ENCODE measurements around the gene ASTN1. TPM values are rescaled to one million over a fixed set of nuclear protein-coding genes. Genes with fewer than 3 reads are reported as not detected.

Gene ASTN1
- total and polyA plus RNA-seq, 2 of the 4 experiments (the other 2 are of a cell fraction), result under 0.01 to 0.07 TPM

DNA sequence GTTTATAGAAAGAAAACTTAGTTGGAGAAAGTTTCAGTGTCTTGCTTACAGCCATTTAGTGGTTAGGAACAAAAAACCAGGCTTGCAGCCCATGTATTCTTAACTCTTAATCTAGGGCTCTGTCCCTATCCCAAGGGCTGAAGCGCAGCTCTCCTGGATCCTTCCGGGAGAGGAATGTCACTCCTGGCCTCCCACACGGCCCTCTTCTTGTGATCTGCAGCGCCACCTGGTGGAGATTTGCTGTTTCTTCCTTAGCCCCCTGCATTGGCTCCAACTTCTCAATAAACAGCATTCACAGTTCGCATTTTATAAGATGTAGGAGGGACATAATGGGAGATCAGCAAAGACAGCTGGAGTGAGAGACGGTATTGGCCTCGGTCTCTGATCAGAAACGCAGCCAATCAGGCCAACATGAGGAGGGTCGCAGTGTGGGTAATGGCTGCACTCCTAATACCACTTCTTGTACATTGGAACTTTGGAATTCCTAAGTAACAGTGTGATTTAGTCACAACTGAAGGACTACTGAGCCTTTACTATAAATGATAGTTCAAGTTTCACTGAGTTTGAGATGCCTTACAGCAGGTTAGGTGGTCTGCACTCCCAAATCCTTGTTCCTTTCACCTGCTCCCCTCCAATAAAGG, 283.4 kb downstream of the ASTN1 start:
- BruUV-seq (replicated peaks), result no TSS peak
- no peak overlapping the region for H3K14ac ChIP-seq (replicated peaks; ENCODE audit: low read depth, low read length)
- no peak overlapping the region for H2AK9ac ChIP-seq (replicated peaks; ENCODE audit: low read depth, low read length, poor library complexity)
- no peaks in the 10 kb centered on the region for H3K4me1 ChIP-seq (ENCODE audit: control insufficient read depth, insufficient read depth, low read length)
- H2AK5ac ChIP-seq (ENCODE audit: low read depth, low read length), result no peak overlapping the region
- H3K79me1 ChIP-seq (ENCODE audit: low read depth in 1 of 2, low read length in 2 of 2), result no peaks in the 10 kb centered on the region
- no peak overlapping the region for H2AFZ ChIP-seq (replicated peaks; ENCODE audit: low read length, poor library complexity)
- H3K23ac ChIP-seq (ENCODE audit: low read depth, low read length), result no peak overlapping the region
- no peak overlapping the region for H3K9ac ChIP-seq (ENCODE audit: low read depth, low read length)
- ChIA-PET CTCF (interaction anchor here (0.7 to 0.9 kb wide), 3 partner anchors 22 to 1732 kb away, joined by 3 read pairs; no protein-coding TSS in a partner anchor), POLR2A (ENCODE audit: unreplicated experiment) (no interaction called here)
- no peak overlapping the region for H4K8ac ChIP-seq (ENCODE audit: low read depth in 2 of 2, low read length in 2 of 2)
- H3K9me3 ChIP-seq (ENCODE audit: control insufficient read depth, insufficient read depth, low read length), result no peaks in the 10 kb centered on the region
- no peaks in the 10 kb centered on the region for H3K27me3 ChIP-seq (ENCODE audit: control insufficient read depth, insufficient read depth, low read length)
- WGBS, 2 experiments (ENCODE audit: extremely low coverage in 2 of 2, insufficient read length in 1 of 2), result no CpG with 5 or more reads among the region's 9 CpGs
- no peak overlapping the region for H3K4ac ChIP-seq (ENCODE audit: low read depth, low read length)
- no peak overlapping the region for H3K18ac ChIP-seq (ENCODE audit: low read depth, low read length)
- in situ Hi-C loops (cut with MboI; ENCODE audit: low sequenced_read_pairs) (loop anchor here (5.0 to 10.0 kb wide), 2 partner anchors 324 to 506 kb away; no protein-coding TSS in a partner anchor), intact Hi-C loops (cut with micrococcal nuclease) (loop anchor here (1.0 kb wide), 4 partner anchors 321 to 1852 kb away; no protein-coding TSS in a partner anchor), dilution Hi-C loops (cut with HindIII; ENCODE audit: low sequenced_read_pairs, unreplicated experiment) (no loop called here)
- H3K36me3 ChIP-seq (ENCODE audit: control insufficient read depth, insufficient read depth, low read length), result no peaks in the 10 kb centered on the region
- H3K4me3 ChIP-seq (ENCODE audit: insufficient read depth, low read depth, low read length), result no peak overlapping the region
- H2BK15ac ChIP-seq (ENCODE audit: low read depth, low read length), result no peak overlapping the region
- peak; percentile 62 for DNase-seq
- H2BK5ac ChIP-seq (ENCODE audit: low read depth, low read length, poor library complexity, severe bottlenecking), result no peak overlapping the region
- no peak overlapping the region for H2BK120ac ChIP-seq (ENCODE audit: low read depth, low read length)
- no peak overlapping the region for H3K56ac ChIP-seq (ENCODE audit: extremely low read depth, insufficient read depth, low read length)
- TF ChIP-seq RFX5 (IDR thresholded peaks at IDR 0.05; ENCODE audit: low read depth, low read length) (no peak), RCOR1 (IDR thresholded peaks at IDR 0.05; ENCODE audit: insufficient replicate concordance, low read length) (no peak), SMC3 (IDR thresholded peaks at IDR 0.05; ENCODE audit: low read depth, low read length) (peak; percentile 76), BHLHE40 (IDR thresholded peaks at IDR 0.05; ENCODE audit: low read depth, low read length) (no peak), CHD1 (IDR thresholded peaks at IDR 0.05; ENCODE audit: low read depth, low read length) (no peak), MAZ (IDR thresholded peaks at IDR 0.05; ENCODE audit: borderline replicate concordance, low read depth, low read length) (0 out of 2 replicates have a peak, but pooled peaks have one; percentile 38), NFE2L2 (IDR thresholded peaks at IDR 0.05; ENCODE audit: low read depth, low read length) (no peak), CEBPB (IDR thresholded peaks at IDR 0.05; ENCODE audit: low read depth, low read length) (no peak), FOS (IDR thresholded peaks at IDR 0.05; ENCODE audit: low read depth, low read length) (no peak), MXI1 (IDR thresholded peaks at IDR 0.05; ENCODE audit: borderline replicate concordance, low read depth, low read length) (no peak), RAD21 (IDR thresholded peaks at IDR 0.05; ENCODE audit: low read length) (peak; percentile 73), POLR2A (IDR thresholded peaks at IDR 0.05; ENCODE audit: low read depth, low read length) (no peak), MAFK (IDR thresholded peaks at IDR 0.05; ENCODE audit: low read depth, low read length) (no peak)
- TF ChIP-seq, protein P1, sequence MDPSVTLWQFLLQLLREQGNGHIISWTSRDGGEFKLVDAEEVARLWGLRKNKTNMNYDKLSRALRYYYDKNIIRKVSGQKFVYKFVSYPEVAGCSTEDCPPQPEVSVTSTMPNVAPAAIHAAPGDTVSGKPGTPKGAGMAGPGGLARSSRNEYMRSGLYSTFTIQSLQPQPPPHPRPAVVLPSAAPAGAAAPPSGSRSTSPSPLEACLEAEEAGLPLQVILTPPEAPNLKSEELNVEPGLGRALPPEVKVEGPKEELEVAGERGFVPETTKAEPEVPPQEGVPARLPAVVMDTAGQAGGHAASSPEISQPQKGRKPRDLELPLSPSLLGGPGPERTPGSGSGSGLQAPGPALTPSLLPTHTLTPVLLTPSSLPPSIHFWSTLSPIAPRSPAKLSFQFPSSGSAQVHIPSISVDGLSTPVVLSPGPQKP (IDR thresholded peaks at IDR 0.05; ENCODE audit: borderline replicate concordance, low read depth, low read length), result no peak
- TF ChIP-seq, protein P2, sequence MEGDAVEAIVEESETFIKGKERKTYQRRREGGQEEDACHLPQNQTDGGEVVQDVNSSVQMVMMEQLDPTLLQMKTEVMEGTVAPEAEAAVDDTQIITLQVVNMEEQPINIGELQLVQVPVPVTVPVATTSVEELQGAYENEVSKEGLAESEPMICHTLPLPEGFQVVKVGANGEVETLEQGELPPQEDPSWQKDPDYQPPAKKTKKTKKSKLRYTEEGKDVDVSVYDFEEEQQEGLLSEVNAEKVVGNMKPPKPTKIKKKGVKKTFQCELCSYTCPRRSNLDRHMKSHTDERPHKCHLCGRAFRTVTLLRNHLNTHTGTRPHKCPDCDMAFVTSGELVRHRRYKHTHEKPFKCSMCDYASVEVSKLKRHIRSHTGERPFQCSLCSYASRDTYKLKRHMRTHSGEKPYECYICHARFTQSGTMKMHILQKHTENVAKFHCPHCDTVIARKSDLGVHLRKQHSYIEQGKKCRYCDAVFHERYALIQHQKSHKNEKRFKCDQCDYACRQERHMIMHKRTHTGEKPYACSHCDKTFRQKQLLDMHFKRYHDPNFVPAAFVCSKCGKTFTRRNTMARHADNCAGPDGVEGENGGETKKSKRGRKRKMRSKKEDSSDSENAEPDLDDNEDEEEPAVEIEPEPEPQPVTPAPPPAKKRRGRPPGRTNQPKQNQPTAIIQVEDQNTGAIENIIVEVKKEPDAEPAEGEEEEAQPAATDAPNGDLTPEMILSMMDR (conservative IDR thresholded peaks at IDR 0.05; ENCODE audit: low read depth, low read length), result peak; percentile 73
- TF ChIP-seq, protein P3, sequence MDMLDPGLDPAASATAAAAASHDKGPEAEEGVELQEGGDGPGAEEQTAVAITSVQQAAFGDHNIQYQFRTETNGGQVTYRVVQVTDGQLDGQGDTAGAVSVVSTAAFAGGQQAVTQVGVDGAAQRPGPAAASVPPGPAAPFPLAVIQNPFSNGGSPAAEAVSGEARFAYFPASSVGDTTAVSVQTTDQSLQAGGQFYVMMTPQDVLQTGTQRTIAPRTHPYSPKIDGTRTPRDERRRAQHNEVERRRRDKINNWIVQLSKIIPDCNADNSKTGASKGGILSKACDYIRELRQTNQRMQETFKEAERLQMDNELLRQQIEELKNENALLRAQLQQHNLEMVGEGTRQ (IDR thresholded peaks at IDR 0.05; ENCODE audit: low read depth, low read length), result no peak
- no peak overlapping the region for H3K27ac ChIP-seq (ENCODE audit: insufficient read depth, low read length)
- H4K91ac ChIP-seq (ENCODE audit: insufficient read depth, low read depth, low read length), result no peak overlapping the region
- ATAC-seq (ENCODE audit: low read depth), result peak; percentile 98
- H3K9me1 ChIP-seq (ENCODE audit: insufficient read depth, low read length), result no peaks in the 10 kb centered on the region
- H2BK20ac ChIP-seq (ENCODE audit: low read depth, low read length), result no peak overlapping the region
- H4K20me1 ChIP-seq (ENCODE audit: insufficient read depth, low read length), result no peaks in the 10 kb centered on the region
- no peak overlapping the region for H4K5ac ChIP-seq (ENCODE audit: low read depth, low read length)
- H3K4me2 ChIP-seq (ENCODE audit: low read depth, low read length), result no peak overlapping the region

Measured in IMR-90 (cell line).